Kidney capillary endothelial cell (primary cell): Measurements from ENCODE around the gene MAP2K3.

Experiments
- DNase-seq: peaks from one replicate; pipeline ENCODE4 v3.0.0-alpha.2; 2018; ENCODE audit warnings: low spot score

The MAP2K3 gene

DNA sequence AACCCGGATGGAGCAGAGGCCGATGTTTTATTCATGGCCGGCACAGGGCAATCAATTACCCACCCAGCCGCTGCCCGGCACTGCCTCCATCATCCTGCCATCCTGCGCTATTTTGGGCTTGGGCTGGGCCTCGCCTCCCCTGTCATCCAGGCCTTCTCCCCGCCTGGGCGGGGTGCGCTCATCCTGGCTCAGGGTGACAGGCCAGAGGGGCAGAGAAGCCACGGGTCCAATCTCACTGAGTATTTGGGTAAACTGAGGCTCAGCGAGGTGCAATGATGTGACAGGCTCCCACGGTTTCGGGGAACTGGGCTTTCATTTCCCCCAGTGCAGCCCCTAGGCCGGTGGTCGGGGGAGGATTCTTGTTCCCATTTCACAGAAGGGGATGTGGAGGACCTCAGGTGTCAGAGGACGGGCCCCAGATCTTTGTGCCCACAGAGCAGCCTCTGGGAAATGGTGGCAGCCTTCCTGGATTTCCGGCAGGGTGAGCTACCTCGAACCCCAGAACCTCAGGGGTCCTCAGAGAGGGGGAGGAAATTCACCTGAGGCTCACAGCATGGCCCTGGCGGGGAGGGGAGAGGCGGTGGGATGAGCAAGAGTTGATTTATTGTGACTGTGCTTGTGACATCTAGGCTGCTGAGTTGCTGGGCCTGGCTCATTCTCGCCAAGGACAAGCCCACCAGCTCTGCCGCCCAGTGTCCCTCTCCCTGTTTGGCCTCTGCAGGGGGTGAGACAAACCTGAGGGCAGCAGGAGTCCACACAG lies 67.9 kb downstream of the MAP2K3 start:
- DNase-seq: no peak

- no peak for DNase-seq
These were observed 68.4 kb downstream of the MAP2K3 start for GRCh38 chr17:21352981-21353265.

- no peak for DNase-seq
These were observed 69.0 kb downstream of the MAP2K3 start for GRCh38 chr17:21353326-21354010.

GRCh38 chr17:21354796-21355385 lies 70.4 kb downstream of the MAP2K3 start:
- no peak for DNase-seq

- no peak for DNase-seq
These were observed 71.1 kb downstream of the MAP2K3 start for GRCh38 chr17:21355586-21355985.

DNA sequence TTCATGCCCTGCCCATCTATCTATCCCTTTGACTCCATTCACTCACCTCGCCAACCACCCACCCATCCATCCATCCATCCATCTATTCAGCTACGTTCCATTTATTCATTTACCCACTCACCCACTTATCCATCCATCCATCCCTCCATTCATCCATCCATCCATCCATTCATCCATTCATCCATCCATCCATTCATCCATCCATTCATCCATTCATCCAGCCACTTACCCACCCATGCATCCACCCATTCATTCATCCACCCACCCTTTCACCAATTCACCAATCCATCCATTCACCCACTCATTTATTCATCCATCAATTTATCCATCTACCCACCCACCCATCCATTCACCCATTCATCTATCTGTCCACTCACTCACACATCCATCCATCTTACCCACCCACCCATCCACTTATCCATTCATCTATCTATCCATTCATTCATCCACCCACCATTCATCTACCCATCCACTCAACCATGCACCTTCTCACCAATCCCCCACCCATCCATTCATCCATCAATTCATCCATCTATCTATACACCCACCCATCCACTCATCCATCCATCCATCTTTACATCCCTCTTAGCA lies 72.1 kb downstream of the MAP2K3 start:
- no peak for DNase-seq

DNA sequence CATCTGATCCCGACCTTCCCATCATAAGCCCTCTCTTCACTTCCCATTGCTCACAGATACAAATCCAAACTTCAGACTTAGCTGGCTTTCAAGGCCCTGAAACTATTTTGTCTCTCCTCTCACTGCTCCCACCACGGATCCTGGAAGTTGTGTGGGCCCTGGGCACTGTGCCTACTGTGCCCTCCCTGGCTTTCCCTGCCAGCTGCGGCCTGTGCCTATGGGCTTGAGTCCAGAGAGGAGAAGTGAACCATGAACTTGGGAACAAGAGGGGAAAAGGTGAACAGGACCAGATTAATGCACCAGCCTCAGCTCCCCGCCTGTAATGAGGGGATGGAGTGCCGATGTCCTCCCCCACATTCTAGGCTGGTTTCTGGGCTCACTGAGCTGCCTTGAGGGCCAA lies 72.8 kb downstream of the MAP2K3 start:
- DNase-seq: no peak

DNA sequence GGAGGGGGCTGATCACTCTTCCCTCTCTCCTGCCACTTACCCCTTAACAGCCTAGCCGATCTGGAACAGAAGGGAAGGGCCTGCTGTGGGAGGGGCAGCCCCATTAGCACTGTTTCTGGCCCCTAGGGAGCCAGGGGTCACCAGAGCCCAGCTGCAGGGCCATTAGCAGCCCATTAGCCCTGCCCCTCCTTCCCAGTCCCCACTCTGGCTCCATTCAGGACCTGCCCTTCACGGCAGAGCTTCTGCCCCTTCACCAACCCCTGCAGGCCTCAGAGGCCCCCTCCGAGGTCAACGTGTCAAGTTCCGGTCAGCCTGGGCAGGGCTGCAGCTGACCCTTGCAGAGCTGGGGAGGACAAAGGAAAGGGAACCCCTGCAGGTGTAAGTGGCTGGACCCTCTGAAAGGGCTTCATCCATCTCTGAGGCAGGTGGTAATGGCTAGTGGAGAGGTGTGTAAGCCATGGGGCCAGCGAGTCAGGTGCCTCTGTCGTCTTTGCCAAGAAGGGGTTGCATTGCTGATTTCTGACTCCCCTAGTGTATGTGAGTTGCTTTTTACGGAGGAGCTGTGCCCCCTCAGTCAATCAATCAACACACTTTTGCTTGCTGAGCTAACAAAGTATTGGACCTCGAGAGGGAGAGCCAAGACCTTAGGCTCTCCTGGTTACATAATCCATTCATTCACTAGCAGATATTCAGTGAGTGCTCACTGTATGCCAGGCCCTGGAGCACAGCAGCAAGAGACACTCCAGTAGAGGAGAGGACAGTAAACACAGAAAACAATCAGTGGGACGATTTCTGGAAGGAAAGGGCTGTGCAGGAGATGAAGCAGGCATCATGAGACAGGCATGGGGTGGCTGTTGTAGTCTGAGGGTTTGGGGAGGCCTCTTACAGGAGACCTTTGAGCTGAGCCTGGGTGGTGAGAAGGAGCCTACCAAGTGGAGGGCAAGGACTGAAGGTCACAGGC lies 73.5 kb downstream of the MAP2K3 start:
- DNase-seq: no peak

- no peak for DNase-seq
These were observed 74.4 kb downstream of the MAP2K3 start for GRCh38 chr17:21358682-21359482.

DNA sequence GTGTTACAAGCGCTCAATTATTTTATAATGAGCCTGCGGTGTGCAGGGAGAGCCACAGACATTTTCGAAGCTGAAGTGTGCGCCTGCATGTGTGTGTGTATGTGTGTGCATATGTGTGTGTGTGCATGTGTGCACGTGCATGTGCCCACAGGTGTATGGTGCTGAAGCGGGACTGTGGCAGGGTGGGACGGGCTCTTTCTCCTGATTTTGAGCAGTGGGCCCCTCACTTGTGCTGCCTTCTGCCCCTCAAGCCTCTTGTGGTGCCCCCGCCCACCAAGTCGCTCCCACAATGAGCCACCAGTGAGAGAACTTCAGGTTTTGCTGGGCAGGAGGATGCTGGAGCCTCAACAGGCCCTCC lies 75.0 kb downstream of the MAP2K3 start:
- DNase-seq: no peak

DNA sequence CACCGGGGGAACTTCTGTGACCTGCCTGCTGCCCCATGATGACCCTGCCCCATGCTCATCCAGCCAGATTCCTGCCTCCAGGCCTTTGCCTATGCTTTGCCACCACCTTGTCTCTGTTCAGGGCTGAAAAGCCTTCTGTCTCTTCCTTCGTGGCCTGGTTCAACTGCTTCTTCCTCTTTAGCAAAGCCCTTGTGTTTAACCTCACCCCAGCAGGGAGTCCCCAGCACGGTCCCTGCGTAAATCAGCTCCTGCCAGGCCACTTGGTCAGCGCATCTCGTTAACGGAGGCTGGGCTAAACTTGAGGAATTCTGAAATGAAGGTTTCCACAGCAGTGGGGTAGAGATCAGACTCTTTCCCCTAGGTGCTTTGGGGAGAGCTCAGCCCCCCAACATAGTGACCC lies 75.5 kb downstream of the MAP2K3 start:
- no peak for DNase-seq

- DNase-seq: no peak
These were observed 76.7 kb downstream of the MAP2K3 start for GRCh38 chr17:21361020-21361809.

DNA sequence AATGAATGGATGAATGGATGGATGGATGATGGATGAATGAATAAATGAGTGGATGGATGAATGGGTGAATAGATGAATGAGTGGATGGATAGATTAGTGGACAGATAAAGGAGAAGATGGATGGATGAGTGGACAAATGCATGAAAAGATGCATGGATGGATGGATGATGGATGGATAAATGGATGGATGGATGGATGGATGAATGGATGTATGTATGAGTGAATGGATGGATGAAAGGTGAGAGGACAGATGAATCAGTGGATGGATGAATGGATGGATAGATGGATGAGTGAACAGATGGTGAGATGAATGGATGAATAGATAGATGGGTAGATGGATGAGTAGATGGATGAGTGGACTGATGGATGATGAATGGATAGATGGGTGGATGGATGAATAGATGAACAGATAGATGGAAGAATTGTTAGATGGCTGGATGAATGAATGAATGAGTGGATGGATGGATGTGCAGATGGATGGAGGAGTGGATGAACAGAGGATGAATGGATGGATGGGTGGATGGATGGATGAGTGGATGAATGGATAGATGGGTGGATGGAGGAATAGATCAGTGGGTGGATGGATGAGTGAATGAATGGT lies 77.9 kb downstream of the MAP2K3 start:
- no peak for DNase-seq

- no peak for DNase-seq
These were observed 79.5 kb downstream of the MAP2K3 start for GRCh38 chr17:21363776-21364642.
